HG03066 (cell line): ENCODE data around the gene ATAD3B.
"Not testable (repeated sequence)": the region's sequence is repeated elsewhere in the genome, so short reads cannot be mapped to it uniquely, and the experiment has no call there.

Experiments used
- ATAC-seq: cut with Tn5 transposase; IDR thresholded peaks from one replicate; pipeline ENCODE4 v1.9.1; 2021; ENCODE audit warnings: low read depth; ENCODE audit not compliant: unreplicated experiment

Gene ATAD3B

DNA sequence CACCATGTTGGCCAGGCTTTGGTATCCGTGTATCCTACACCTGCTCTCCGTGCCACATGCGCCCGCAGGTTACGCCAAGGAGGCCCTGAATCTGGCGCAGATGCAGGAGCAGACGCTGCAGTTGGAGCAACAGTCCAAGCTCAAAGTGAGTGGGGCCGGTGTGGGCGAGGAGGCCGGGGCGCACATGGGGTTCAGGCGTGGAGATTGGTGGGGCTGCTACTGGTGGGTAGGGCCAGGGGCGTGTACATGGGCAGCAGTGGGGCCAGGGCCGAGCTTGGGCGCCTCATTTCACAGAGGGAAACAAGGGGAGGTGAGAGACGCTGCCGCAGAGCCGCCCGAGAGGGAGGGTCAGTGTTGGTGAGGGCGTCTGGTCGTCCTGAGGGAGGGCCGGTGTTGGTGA is 5.6 kb downstream of the ATAD3B start:
- no peak for ATAC-seq

- ATAC-seq: no peak
These were observed 8.3 kb downstream of the ATAD3B start for GRCh38 chr1:1479547-1480487.

DNA sequence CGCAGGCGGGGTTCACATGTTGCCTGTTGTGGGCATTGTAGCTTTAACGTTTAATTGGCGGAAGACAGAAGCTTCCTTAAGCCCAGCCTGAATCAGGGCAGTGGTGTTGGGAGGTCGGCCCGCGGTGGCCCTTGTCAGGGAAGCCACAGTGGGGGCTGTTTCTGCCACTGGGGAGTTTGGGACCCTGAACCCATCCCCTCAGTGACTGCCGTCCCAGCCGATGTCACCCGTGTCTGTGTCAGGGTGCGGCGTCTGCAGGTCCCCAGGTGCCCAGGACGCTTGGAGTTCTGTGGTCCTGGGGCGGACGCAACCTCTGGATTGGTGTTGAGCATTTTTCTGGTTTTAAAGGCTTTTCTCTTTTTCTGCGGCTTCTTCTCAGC is 8.9 kb downstream of the ATAD3B start:
- ATAC-seq: not testable (repeated sequence)

GRCh38 chr1:1481811-1482210 is 10.2 kb downstream of the ATAD3B start:
- ATAC-seq: not testable (repeated sequence)

DNA sequence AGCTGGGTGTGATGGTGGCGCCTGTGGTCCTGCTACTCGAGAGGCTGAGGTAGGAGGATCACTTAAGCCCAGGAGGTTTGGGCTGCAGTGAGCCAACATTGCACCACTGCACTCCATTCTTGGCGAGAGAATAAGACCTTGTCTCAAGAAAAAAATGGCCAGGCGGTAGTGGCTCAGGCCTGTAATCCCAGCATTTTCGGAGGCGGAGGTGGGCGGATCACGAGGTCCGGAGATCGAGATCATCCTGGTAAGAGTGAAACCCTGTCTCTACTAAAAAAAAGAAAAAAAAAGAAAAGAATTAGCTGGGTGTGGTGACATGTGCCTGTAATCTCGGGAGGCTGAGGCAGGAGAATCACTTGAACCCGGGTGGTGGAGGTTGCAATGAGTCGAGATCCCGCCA is 11.3 kb downstream of the ATAD3B start:
- no peak for ATAC-seq

DNA sequence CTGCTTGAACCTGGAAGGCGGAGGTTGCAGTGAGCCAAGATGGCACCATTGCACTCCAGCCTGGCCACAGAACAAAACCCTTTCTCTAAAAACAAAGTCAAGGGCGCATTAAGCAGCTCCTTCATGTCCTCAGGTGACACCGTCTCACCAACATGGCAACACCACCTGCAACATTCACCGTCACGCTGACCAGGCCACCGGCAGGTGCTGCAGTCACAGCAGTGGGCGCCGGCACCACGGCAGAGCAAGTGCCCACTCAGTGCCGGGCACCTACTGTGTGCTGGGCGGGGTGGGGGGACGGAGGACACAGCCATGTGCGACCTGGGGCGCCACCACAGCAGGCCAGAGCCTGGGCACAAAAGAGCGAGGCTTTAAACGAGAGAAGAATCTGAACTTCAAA is 12.1 kb downstream of the ATAD3B start:
- ATAC-seq: no peak

- not testable (repeated sequence) for ATAC-seq
These were observed 13.6 kb downstream of the ATAD3B start for GRCh38 chr1:1484976-1485750.

- ATAC-seq: not testable (repeated sequence)
These were observed 14.3 kb downstream of the ATAD3B start for GRCh38 chr1:1485755-1486317.

DNA sequence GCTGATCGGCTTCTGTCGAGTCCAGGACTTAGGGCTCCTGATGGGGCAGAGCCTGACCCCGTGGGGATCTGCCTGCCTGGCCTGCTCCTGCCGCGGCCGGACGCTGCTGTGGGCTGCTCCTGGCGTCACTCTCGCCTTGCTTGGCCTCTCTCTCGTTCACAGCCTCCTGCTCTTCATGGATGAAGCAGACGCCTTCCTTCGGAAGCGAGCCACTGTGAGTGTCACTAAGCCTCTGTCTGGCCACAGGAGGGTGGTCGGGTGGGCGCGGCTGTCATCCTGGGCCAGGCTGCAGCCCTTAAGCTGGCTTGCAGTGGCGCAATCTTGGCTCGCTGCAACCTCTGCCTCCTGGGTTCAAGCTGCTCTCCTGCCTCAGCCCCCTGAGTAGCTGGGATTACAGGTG is 16.1 kb downstream of the ATAD3B start:
- ATAC-seq: no peak

GRCh38 chr1:1489231-1489630 is 17.7 kb downstream of the ATAD3B start:
- ATAC-seq: no peak

DNA sequence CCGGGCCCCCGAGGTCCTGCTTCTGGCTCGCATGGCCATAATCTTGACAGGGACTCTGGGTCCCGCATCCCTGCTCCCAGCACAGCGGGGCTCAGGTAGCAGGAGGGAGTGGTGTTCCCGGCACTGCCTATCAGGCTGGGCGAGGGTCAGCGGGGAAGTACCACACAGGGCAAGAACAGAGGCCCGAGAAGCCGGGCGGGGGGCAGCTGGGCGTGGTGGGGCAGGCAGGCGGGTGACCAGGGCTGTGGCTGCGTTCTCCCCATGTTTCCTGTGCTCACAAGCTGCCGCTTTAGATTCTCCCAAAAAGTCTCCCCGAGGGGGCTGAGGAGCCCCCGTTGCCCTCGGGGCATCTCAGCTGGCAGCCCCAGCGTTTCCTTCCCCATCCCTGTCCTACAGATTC is 18.3 kb downstream of the ATAD3B start:
- ATAC-seq: no peak

- ATAC-seq: no peak
These were observed 19.2 kb downstream of the ATAD3B start for GRCh38 chr1:1490633-1491230.

- ATAC-seq: no peak
These were observed 20.0 kb downstream of the ATAD3B start for GRCh38 chr1:1491601-1492000.

- ATAC-seq: not testable (repeated sequence)
These were observed 22.7 kb downstream of the ATAD3B start for GRCh38 chr1:1494311-1494710.

DNA sequence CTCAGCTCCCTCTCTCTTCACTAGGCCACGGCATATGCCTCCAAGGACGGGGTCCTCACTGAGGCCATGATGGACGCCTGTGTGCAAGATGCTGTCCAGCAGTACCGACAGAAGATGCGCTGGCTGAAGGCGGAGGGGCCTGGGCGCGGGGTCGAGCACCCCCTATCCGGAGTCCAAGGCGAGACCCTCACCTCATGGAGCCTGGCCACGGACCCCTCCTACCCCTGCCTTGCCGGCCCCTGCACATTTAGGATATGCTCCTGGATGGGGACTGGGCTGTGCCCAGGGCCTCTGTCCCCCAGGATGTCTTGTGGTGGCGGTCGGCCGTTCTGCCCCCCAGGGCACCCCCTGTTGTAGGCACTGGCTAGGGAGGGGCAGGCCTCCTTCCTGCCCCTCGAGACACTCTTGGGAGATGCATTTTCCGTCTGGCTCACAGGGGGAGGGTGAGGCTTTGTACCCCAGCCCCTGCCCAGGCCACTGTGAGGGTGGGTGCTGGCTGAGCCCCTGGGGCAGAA is 24.0 kb downstream of the ATAD3B start:
- not testable (repeated sequence) for ATAC-seq

GRCh38 chr1:1504777-1505365 is 33.3 kb downstream of the ATAD3B start:
- not testable (repeated sequence) for ATAC-seq

DNA sequence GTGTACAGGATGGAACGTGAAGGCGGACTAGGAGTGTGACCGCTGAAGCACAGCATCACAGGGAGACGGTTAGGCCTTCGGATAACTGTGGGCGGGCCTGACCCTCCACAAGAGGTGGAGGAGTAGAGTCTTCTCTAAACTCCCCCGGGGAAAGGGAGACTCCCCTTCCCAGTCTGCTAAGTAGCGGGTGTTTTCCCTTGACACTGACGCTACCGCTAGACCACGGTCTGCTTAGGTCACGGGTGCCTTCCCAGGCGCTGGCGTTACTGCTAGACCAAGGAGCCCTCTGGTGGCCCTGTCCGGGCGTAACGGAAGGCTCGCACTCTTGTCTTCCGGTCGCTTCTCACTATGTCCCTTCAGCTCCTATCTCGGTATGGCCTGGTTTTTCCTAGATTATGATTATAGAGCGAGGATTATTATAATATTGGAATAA is 33.8 kb downstream of the ATAD3B start:
- not testable (repeated sequence) for ATAC-seq

DNA sequence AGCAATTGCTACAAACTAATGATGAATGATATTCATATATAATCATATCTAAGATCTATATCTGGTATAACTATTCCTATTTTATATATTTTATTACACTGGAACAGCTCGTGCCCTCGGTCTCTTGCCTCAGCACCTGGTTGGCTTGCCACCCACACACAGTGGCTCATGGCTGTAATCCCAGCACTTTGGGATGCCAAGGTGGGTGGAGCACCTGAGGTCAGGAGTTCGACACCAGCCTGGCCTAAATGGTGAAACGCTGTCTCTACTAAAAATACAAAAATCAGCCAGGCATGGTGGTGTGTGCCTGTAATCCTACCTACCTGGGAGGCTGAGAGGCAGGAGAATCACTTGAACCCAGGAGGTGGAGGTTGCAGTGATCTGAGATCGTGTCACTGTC is 34.2 kb downstream of the ATAD3B start:
- ATAC-seq: not testable (repeated sequence)

DNA sequence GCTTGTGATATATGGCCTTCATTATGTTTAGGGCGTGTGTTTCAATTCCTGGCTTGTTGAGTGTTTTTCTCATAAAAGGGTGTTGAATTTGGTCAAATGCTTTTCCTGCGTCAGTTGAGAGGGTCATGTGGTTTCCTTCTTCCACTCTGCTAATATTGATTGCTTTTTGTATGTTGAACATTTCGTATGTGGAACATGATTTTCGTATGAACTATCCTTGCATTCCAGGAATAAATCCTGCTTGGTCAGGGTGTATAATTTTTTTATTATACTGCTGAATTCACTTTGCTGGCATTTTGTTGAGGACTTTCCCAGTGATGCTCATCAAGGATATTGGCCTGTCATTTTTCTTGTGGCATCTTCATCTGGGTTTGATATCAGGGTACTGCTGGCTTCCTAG is 35.7 kb downstream of the ATAD3B start:
- no peak for ATAC-seq

DNA sequence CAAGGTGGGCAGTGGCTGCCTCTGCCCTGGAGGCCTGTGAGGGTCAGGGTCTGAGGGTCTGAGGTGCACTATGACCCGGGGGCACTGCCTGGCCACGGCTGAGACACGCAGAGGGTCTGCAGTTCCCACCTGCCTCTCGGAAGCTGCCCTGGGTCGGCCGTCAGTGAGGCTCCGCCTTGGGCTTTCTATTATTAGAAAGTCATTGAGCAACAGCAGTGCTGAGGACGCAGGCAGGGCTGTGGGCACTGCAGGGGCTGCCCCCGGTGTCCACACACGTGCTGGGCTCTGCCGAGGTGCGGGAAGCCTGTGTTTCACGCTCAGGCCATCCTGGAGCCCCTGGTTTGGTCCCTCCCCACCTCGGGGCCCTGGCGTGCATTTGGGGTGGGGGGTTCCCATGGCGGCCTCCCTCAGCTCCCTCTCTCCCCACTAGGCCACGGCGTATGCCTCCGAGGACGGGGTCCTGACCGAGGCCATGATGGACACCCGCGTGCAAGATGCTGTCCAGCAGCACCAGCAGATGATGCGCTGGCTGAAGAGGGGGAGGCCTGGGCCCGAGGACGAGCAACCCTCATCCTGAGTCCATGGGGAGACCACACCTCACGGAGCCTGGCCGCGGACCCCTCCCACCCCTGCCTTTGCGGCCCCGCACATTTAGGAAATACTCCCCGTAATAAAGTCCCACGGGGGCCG is 37.4 kb downstream of the ATAD3B start:
- not testable (repeated sequence) for ATAC-seq
